ENCODE data around the gene MORC4.

- TF ChIP-seq CTCF (IDR thresholded peaks at IDR 0.05), result no peak
- TF ChIP-seq POLR2A (IDR thresholded peaks at IDR 0.05), result no peak
Observed at GRCh38 chrX:106928227-106928626, 71.8 kb downstream of the MORC4 start.

Measured in uterus (tissue), 2 donors.